ENCODE measurements around the gene SYF2. TPM values are rescaled to one million over a fixed set of nuclear protein-coding genes. Genes with fewer than 3 reads are reported as not detected.

SYF2 gene
- total and polyA plus RNA-seq, 2 donors (not counting 1 experiment from before 2014, with no cell fraction given), result 21.9 to 67.3 TPM

DNA sequence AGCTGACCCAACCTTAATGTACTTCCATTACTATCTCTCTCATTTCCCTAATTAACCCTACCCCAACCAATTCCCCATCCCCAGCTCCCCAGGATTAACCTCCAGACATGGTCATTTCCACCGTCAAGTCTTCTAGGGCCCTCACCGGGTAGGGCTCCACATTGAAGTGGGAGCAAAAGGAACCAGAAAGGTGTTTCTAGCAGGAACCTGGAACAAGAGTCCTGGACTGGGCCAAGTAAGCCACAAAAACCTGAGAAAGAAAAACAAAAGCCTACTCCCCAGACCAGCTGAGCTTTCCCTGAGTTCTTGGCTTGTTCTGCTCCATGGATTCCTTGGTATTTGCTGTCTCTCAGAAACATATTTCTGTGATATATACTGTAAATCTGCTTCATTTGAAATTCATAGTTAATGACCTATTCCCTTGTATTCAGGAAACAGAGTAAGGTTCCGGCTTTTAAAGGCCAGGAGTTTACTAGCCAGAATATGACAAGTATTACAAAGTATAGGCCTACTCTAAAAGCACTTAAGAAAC lies 58.4 kb downstream of the SYF2 start:
- Histone ChIP-seq H3K36me3 (replicated peaks in 1 of 2; ENCODE audit: control extremely low read depth in 1 of 2, control insufficient read depth in 1 of 2, extremely low read depth in 1 of 2, insufficient read depth in 2 of 2, low read length in 1 of 2) (no peaks in the 10 kb centered on the region), H3K4me2 (replicated peaks; ENCODE audit: low read depth, low read length, poor library complexity, severe bottlenecking) (no peak overlapping the region), H3K4me1 (ENCODE audit: control insufficient read depth in 2 of 2, insufficient read depth in 2 of 2, low read length in 2 of 2) (no peaks in the 10 kb centered on the region), H2AFZ (ENCODE audit: insufficient read depth, low read depth, low read length, poor library complexity, severe bottlenecking) (no peak overlapping the region), H3K27me3 (replicated peaks in 1 of 4; ENCODE audit: control extremely low read depth in 1 of 4, control insufficient read depth in 3 of 4, insufficient read depth in 4 of 4, low read length in 3 of 4) (no peaks in the 10 kb centered on the region), H3K9me3 (ENCODE audit: control extremely low read depth in 1 of 3, control insufficient read depth in 2 of 3, insufficient read depth in 1 of 3, low read length in 2 of 3) (peaks cover 0 to 21% (median 7%) of the 10 kb centered on the region in 3 donors), H3K79me2 (ENCODE audit: control insufficient read depth, insufficient read depth, low read length) (no peaks in the 10 kb centered on the region), H3K27ac (ENCODE audit: low read length in 2 of 2) (no peak overlapping the region), H3K9ac (ENCODE audit: low read length) (no peak overlapping the region), H4K20me1 (ENCODE audit: control insufficient read depth, insufficient read depth, low read length, poor library complexity, severe bottlenecking) (no peaks in the 10 kb centered on the region), H3K4me3 (ENCODE audit: control extremely low read depth in 1 of 5, extremely low read depth in 1 of 5, insufficient read depth in 1 of 5, low read depth in 2 of 5, low read length in 4 of 5) (no peak overlapping the region)
- no CpG with 5 or more reads among the region's 3 CpGs for WGBS (ENCODE audit: insufficient coverage)
- peaks cover 9% of the 10 kb centered on the region for H3K9me3 Mint-ChIP-seq (ENCODE audit: insufficient read depth)
- H3K4me3 Mint-ChIP-seq, result no peak overlapping the region
- intact Hi-C loops (cut with micrococcal nuclease), result no loop called here
- ATAC-seq (ENCODE audit: low read depth) (no peak), DNase-seq (no peak)
- TF ChIP-seq, protein P1, sequence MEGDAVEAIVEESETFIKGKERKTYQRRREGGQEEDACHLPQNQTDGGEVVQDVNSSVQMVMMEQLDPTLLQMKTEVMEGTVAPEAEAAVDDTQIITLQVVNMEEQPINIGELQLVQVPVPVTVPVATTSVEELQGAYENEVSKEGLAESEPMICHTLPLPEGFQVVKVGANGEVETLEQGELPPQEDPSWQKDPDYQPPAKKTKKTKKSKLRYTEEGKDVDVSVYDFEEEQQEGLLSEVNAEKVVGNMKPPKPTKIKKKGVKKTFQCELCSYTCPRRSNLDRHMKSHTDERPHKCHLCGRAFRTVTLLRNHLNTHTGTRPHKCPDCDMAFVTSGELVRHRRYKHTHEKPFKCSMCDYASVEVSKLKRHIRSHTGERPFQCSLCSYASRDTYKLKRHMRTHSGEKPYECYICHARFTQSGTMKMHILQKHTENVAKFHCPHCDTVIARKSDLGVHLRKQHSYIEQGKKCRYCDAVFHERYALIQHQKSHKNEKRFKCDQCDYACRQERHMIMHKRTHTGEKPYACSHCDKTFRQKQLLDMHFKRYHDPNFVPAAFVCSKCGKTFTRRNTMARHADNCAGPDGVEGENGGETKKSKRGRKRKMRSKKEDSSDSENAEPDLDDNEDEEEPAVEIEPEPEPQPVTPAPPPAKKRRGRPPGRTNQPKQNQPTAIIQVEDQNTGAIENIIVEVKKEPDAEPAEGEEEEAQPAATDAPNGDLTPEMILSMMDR (IDR thresholded peaks at IDR 0.05), result no peak
- no peak for TF ChIP-seq EZH2 (IDR thresholded peaks at IDR 0.05; ENCODE audit: borderline replicate concordance, insufficient read depth, low read depth, low read length, poor library complexity, severe bottlenecking)
- POLR2A ChIA-PET, result no interaction called here
- H3K4me1 Mint-ChIP-seq, result no peaks in the 10 kb centered on the region
- H3K27me3 Mint-ChIP-seq, result no peaks in the 10 kb centered on the region
- CTCF ChIA-PET, result no interaction called here
- H3K27ac Mint-ChIP-seq, result no peak overlapping the region

Other genes starting within 250 kb of the SYF2 start
- gene RSRP1, start 15.0 kb upstream of the SYF2 start, total RNA-seq, result 474 and 482 TPM in 2 replicates
- gene RSRP1, start 15.0 kb upstream of the SYF2 start, polyA plus RNA-seq, result 387 and 492 TPM in 2 replicates
- not detected in 2 replicates for gene RHD, start 40.0 kb upstream of the SYF2 start, total RNA-seq
- gene RHD, start 40.0 kb upstream of the SYF2 start, polyA plus RNA-seq, result not detected in 2 replicates
- gene TMEM50A, start 105.8 kb upstream of the SYF2 start, total RNA-seq, result 59.4 and 62.6 TPM in 2 replicates
- 20.7 and 30.3 TPM in 2 replicates for gene TMEM50A, start 105.8 kb upstream of the SYF2 start, polyA plus RNA-seq
- gene RHCE, start 188.3 kb upstream of the SYF2 start, total RNA-seq, result not detected in 2 replicates
- 0.06 and 0.28 TPM in 2 replicates for gene RHCE, start 188.3 kb upstream of the SYF2 start, polyA plus RNA-seq
- 20.7 and 21.2 TPM in 2 replicates for gene MACO1, start 198.4 kb upstream of the SYF2 start, total RNA-seq
- gene MACO1, start 198.4 kb upstream of the SYF2 start, polyA plus RNA-seq, result 4.9 and 7.5 TPM in 2 replicates